MM.1S (cell line): ENCODE results near the gene PLPP7.

Source experiments
- DNase-seq: peaks from one replicate; pipeline ENCODE4 v3.0.0-alpha.2; 2015
- H2AFZ ChIP-seq: fragments of 300-600 bp; sonication (generic); 2 replicates; pipeline ENCODE4 v1.6.0; 2016; ENCODE audit warnings: antibody characterized with exemption, low read length
- H3F3A ChIP-seq: fragments of 300-600 bp; sonication (generic); 2 replicates; pipeline ENCODE4 v1.6.1; 2016; ENCODE audit warnings: mild to moderate bottlenecking, antibody characterized with exemption, low read length, moderate library complexity, mixed read lengths; ENCODE audit not compliant: insufficient read depth
- H3K27ac ChIP-seq: fragments of 300-600 bp; sonication (generic); 2 replicates; pipeline ENCODE4 v1.5.1; 2016; ENCODE audit warnings: mild to moderate bottlenecking, low read length
- H3K27me3 ChIP-seq: fragments of 300-600 bp; sonication (generic); replicated peaks from 2 replicates; pipeline ENCODE4 v1.6.0; 2016; ENCODE audit warnings: low read length; ENCODE audit not compliant: insufficient read depth
- H3K36me3 ChIP-seq: fragments of 300-600 bp; sonication (generic); replicated peaks from 2 replicates; pipeline ENCODE4 v1.6.1; 2016; ENCODE audit warnings: mild to moderate bottlenecking, low read length, mixed read lengths; ENCODE audit not compliant: insufficient read depth
- H3K4me1 ChIP-seq: fragments of 300-600 bp; sonication (generic); 2 replicates; pipeline ENCODE4 v1.6.1; 2016; ENCODE audit warnings: low read length, mixed read lengths
- H3K4me2 ChIP-seq: fragments of 300-600 bp; sonication (generic); 2 replicates; pipeline ENCODE4 v1.6.0; 2016; ENCODE audit warnings: low read depth, low read length
- H3K4me3 ChIP-seq: fragments of 300-600 bp; sonication (generic); 2 replicates; pipeline ENCODE4 v1.5.1; 2016; ENCODE audit warnings: low read length, mixed read lengths
- H3K79me2 ChIP-seq: fragments of 300-600 bp; sonication (generic); 2 replicates; pipeline ENCODE4 v1.6.1; 2016; ENCODE audit warnings: mixed run types, low read length, mixed read lengths
- H3K9ac ChIP-seq: fragments of 300-600 bp; sonication (generic); 2 replicates; pipeline ENCODE4 v1.6.1; 2016; ENCODE audit warnings: low read length, mixed read lengths
- H3K9me2 ChIP-seq: fragments of 300-600 bp; sonication (generic); replicated peaks from 2 replicates; pipeline ENCODE4 v1.6.1; 2016; ENCODE audit warnings: mild to moderate bottlenecking, low read length, mixed read lengths; ENCODE audit not compliant: insufficient read depth
- H3K9me3 ChIP-seq: fragments of 300-600 bp; sonication (generic); replicated peaks from 2 replicates; pipeline ENCODE4 v1.6.1; 2016; ENCODE audit warnings: mild to moderate bottlenecking, low read length, mixed read lengths; ENCODE audit not compliant: insufficient read depth
- H4K20me1 ChIP-seq: fragments of 300-600 bp; sonication (generic); 2 replicates; pipeline ENCODE4 v1.6.1; 2016; ENCODE audit warnings: mild to moderate bottlenecking, low read length, moderate library complexity, mixed read lengths; ENCODE audit not compliant: insufficient read depth
- EZH2 ChIP-seq: fragments of 300-600 bp; sonication (generic); optimal IDR thresholded peaks from 2 replicates; pipeline ENCODE3; 2017; ENCODE audit warnings: low read depth, mild to moderate bottlenecking, antibody characterized with exemption, low read length, mixed read lengths
- EZH2phosphoT487 ChIP-seq: fragments of 300-600 bp; sonication (generic); IDR thresholded peaks from 2 replicates; pipeline ENCODE4 v1.6.1; 2018; ENCODE audit warnings: antibody characterized with exemption, low read length
- TF ChIP-seq, protein P1 (sequence below): fragments of 300-600 bp; sonication (generic); IDR thresholded peaks from 2 replicates; pipeline ENCODE4 v1.5.1; 2016; ENCODE audit warnings: antibody characterized with exemption, low read length, mixed read lengths

Gene PLPP7

GRCh38 chr9:131277287-131277909 lies 12.1 kb upstream of the PLPP7 start:
- Histone ChIP-seq H3K4me1 (peaks cover 11% of the 10 kb centered on the region; the same call in 1 of the 2 replicates), H3K36me3 (no peaks in the 10 kb centered on the region), H3K27me3 (peaks cover 24% of the 10 kb centered on the region), H4K20me1 (no peaks in the 10 kb centered on the region), H3K4me3 (peak overlapping the region; percentile 66), H3K9me2 (no peaks in the 10 kb centered on the region), H3K9ac (peak overlapping the region; percentile 37; the same call in 1 of the 2 replicates), H3K27ac (no peak overlapping the region), H3F3A (peaks cover 34% of the 10 kb centered on the region), H3K4me2 (peak overlapping the region; percentile 73), H3K79me2 (peaks cover 41% of the 10 kb centered on the region), H2AFZ (0 out of 2 replicates have a peak overlapping the region, but pooled peaks have one; percentile 39), H3K9me3 (no peaks in the 10 kb centered on the region)
- DNase-seq = peak; percentile 10
- TF ChIP-seq EZH2phosphoT487 = no peak
- TF ChIP-seq EZH2 = no peak
- TF ChIP-seq, protein P1, sequence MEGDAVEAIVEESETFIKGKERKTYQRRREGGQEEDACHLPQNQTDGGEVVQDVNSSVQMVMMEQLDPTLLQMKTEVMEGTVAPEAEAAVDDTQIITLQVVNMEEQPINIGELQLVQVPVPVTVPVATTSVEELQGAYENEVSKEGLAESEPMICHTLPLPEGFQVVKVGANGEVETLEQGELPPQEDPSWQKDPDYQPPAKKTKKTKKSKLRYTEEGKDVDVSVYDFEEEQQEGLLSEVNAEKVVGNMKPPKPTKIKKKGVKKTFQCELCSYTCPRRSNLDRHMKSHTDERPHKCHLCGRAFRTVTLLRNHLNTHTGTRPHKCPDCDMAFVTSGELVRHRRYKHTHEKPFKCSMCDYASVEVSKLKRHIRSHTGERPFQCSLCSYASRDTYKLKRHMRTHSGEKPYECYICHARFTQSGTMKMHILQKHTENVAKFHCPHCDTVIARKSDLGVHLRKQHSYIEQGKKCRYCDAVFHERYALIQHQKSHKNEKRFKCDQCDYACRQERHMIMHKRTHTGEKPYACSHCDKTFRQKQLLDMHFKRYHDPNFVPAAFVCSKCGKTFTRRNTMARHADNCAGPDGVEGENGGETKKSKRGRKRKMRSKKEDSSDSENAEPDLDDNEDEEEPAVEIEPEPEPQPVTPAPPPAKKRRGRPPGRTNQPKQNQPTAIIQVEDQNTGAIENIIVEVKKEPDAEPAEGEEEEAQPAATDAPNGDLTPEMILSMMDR = no peak

DNA sequence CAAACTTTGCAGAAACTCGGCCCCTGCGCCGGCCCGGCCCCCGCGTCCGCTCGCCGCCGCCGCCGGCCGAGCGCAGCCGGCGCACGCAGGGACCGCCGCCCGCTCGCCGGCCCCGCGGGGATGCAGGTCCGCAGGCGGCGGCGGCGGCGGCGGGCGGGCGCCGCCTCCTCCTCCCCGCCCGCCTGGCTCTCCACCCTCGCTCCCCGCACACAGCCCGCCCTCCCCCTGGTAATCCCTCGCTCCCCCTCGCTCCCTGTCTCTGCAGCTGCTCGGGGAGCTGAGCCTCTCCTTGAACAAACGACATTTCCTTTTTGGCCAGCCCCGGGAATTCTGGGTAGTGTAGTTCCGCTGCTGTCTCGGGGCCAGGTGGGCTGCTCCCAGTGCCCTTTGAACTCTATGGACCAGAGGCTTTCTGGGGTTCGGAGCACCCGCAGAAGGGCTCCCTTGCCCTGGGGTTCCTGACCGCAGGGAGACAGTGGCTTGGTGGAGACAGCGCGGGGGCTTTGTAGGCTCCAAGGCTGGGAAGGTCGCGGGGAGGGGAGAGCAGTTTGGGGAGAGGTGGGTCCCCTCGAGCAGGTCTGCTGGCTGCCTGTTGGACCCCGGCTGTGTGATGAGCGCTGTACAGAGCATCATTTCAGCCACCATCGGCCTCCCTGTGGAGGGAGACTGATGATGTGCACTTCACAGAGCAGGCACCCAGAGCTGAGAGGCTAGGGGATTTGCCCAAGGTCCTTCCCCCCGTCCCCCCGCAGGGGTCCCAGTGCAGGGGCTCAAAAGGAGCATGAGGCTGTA lies 11.4 kb upstream of the PLPP7 start:
- no peak overlapping the region for H3K9ac ChIP-seq
- peaks cover 34% of the 10 kb centered on the region for H3K79me2 ChIP-seq
- no peaks in the 10 kb centered on the region for H3K36me3 ChIP-seq
- H3K27ac ChIP-seq = no peak overlapping the region
- H3K27me3 ChIP-seq = peaks cover 27% of the 10 kb centered on the region
- no peak overlapping the region for H3K4me3 ChIP-seq
- peaks cover 9% of the 10 kb centered on the region; the same call in 1 of the 2 replicates for H3K4me1 ChIP-seq
- no peaks in the 10 kb centered on the region for H3K9me3 ChIP-seq
- no peaks in the 10 kb centered on the region for H4K20me1 ChIP-seq
- peak; percentile 81 for DNase-seq
- H3F3A ChIP-seq = peaks cover 34% of the 10 kb centered on the region
- no peak for TF ChIP-seq EZH2phosphoT487
- H2AFZ ChIP-seq = 0 out of 2 replicates have a peak overlapping the region, but pooled peaks have one; percentile 13
- H3K9me2 ChIP-seq = no peaks in the 10 kb centered on the region
- peak overlapping the region; percentile 73; the same call in 1 of the 2 replicates for H3K4me2 ChIP-seq

DNA sequence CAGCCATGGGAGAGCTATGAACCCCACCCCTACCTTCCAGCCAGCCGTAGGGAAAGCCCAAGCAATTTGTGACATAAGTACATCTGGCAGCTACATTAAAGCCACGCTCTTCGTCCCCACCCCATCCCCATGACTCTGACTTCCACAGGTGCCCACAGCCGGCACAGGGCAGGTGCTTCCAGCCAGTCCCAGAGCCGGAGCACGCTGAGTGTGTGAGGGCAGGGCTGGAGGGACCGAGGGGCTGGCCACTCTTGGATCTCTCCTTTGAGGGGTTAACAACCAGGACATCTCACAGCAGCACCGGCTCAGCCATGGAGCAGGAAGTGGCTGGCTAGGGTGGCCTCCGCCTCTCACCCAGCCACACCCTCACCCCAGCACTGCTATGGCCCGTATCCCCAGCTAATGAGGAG lies 10.8 kb upstream of the PLPP7 start:
- Histone ChIP-seq H3K9ac (no peak overlapping the region), H2AFZ (no peak overlapping the region), H3K4me2 (no peak overlapping the region), H3K9me2 (no peaks in the 10 kb centered on the region), H3F3A (peaks cover 34% of the 10 kb centered on the region), H3K27ac (no peak overlapping the region), H3K4me3 (no peak overlapping the region), H3K9me3 (no peaks in the 10 kb centered on the region), H3K4me1 (peaks cover 6% of the 10 kb centered on the region; the same call in 1 of the 2 replicates), H3K27me3 (peaks cover 27% of the 10 kb centered on the region), H4K20me1 (no peaks in the 10 kb centered on the region), H3K79me2 (peaks cover 28% of the 10 kb centered on the region), H3K36me3 (no peaks in the 10 kb centered on the region)
- no peak for DNase-seq
- TF ChIP-seq, protein P1 = no peak
- TF ChIP-seq EZH2phosphoT487 = no peak
- no peak for TF ChIP-seq EZH2
